Esophagus (tissue), 2 donors: ENCODE results near the gene ATP6V0E1. TPM values are rescaled to one million over a fixed set of nuclear protein-coding genes. Genes with fewer than 3 reads are reported as not detected.

ENCODE experiments used
- H3K27ac ChIP-seq, 2 donors: one replicate each; pipeline ENCODE4 v1.5.1; 2013; ENCODE audit warnings: low read depth in 2 of 2, mild to moderate bottlenecking in 2 of 2, inconsistent platforms in 1 of 2, low read length in 1 of 2, moderate library complexity in 1 of 2
- H3K27me3 ChIP-seq, 2 donors: one replicate each; pipeline ENCODE4 v1.6.1; 2013; ENCODE audit warnings: low read length in 2 of 2, control low read depth in 1 of 2, mild to moderate bottlenecking in 1 of 2; ENCODE audit not compliant: insufficient read depth in 2 of 2, control insufficient read depth in 1 of 2
- H3K36me3 ChIP-seq, 2 donors: one replicate each; pipeline ENCODE4 v1.6.1; 2013; ENCODE audit warnings: low read length in 1 of 2; ENCODE audit not compliant: control insufficient read depth in 2 of 2, insufficient read depth in 2 of 2
- H3K4me1 ChIP-seq, 2 donors: one replicate each; pipeline ENCODE4 v1.6.1; 2013; ENCODE audit warnings: low read length in 1 of 2; ENCODE audit not compliant: control insufficient read depth in 2 of 2, insufficient read depth in 2 of 2
- H3K4me3 ChIP-seq, 2 donors: one replicate each; pipeline ENCODE4 v1.5.1; 2013; ENCODE audit warnings: low read length in 2 of 2, mild to moderate bottlenecking in 2 of 2, low read depth in 1 of 2, moderate library complexity in 1 of 2
- H3K9me3 ChIP-seq, 2 donors: one replicate each; pipeline ENCODE4 v1.6.1; 2013; ENCODE audit warnings: mild to moderate bottlenecking in 2 of 2, low read depth in 1 of 2, low read length in 1 of 2, moderate library complexity in 1 of 2; ENCODE audit not compliant: control insufficient read depth in 2 of 2, insufficient read depth in 1 of 2
- WGBS, 2 donors: extraction: QIAGEN DNeasy Blood & Tissue Kit; methylation state at CpG; one replicate each; pipeline ENCODE4 v1.1.7; 2013; 5-methylcytosine and 5-hydroxymethylcytosine counted together
- polyA plus RNA-seq, 2 donors: library from polyadenylated mRNA; stranded (reverse); fragments of 200-250 nt; gene quantifications; one replicate each; pipeline ENCODE4 v1.2.3, GENCODE V29; 2013
- donor health status: healthy with polysubstance abuse.
- donor health status: Bipolar disorder and iron deficiency.

ATP6V0E1 gene
- polyA plus RNA-seq, 2 donors, result 182 to 192 TPM

DNA sequence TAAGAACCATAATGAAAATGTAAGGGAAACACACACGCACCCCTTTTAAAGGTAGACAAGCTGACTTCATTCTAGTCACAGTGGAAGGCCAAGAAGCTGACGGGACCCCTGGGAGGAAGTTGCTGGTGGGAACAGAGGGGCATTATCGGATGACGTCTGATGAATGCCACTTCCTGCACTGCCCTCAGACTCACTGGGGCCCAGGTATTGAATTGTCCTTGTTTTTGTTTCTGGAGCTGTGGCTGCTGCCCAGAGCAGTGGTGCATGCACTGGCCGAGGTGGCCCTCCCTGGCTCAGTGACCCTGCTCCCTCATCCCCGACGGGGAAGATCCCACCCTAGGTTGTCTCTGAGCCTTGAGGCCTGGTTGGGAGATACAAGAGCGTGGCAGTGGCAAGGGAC is 39.7 kb upstream of the ATP6V0E1 start:
- Histone ChIP-seq H3K4me1 (no peaks in the 10 kb centered on the region), H3K4me3 (no peak overlapping the region), H3K27ac (no peak overlapping the region), H3K27me3 (no peaks in the 10 kb centered on the region), H3K9me3 (no peaks in the 10 kb centered on the region), H3K36me3 (peaks cover 0 to 29% of the 10 kb centered on the region in 2 donors)
- 87 to 95% methylated on average over 8 of the region's 8 CpGs for WGBS, 2 donors

DNA sequence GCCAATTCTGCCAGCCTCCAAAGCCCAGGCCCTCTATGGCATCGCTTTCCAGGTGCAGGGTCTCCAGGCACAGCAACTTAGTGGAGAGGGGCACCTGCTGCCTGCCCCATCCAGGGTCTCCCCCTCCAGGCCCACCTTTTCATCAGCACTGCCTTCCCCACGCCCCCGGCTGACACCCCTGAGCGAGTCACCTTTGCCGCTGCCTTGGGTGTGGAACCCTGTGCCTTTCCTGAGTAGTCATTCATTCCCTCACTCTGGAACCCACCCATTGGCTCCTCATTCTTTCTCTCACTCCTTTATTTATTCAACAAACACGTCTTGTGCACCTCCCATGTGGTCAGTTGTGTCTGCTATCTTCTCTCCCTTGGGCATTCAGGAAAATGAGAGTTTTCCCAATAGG is 38.8 kb upstream of the ATP6V0E1 start:
- Histone ChIP-seq H3K27ac (no peak overlapping the region), H3K4me1 (no peaks in the 10 kb centered on the region), H3K27me3 (no peaks in the 10 kb centered on the region), H3K36me3 (peaks cover 0 to 26% of the 10 kb centered on the region in 2 donors), H3K9me3 (no peaks in the 10 kb centered on the region), H3K4me3 (no peak overlapping the region)
- 73 to 86% methylated on average over 6 of the region's 6 CpGs for WGBS, 2 donors

DNA sequence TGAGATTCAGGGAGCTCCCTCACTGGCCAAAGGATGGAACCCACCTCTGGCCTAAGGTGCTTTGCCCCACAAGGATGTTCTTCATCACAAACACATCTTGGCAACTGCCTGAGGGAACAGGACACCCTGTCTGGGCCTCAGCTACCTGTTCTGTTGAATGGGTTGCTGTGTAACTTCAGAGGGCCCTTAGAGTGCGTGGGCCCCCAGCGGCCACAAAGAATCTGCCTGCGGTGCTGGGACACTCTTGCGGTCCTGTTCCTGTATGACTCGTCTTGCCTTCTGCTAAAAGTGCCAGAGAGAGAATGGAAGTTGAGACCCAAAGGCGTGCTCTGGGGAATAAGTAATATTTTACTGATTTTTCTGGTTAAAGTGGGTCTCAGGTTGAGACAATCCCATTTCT is 38.4 kb upstream of the ATP6V0E1 start:
- peaks cover 0 to 28% of the 10 kb centered on the region in 2 donors for H3K36me3 ChIP-seq
- H3K4me3 ChIP-seq, result no peak overlapping the region
- no peak overlapping the region for H3K27ac ChIP-seq
- H3K4me1 ChIP-seq, result no peaks in the 10 kb centered on the region
- WGBS, 2 donors, result 94 to 95% methylated on average over 6 of the region's 6 CpGs
- H3K9me3 ChIP-seq, result no peaks in the 10 kb centered on the region
- H3K27me3 ChIP-seq, result no peaks in the 10 kb centered on the region

DNA sequence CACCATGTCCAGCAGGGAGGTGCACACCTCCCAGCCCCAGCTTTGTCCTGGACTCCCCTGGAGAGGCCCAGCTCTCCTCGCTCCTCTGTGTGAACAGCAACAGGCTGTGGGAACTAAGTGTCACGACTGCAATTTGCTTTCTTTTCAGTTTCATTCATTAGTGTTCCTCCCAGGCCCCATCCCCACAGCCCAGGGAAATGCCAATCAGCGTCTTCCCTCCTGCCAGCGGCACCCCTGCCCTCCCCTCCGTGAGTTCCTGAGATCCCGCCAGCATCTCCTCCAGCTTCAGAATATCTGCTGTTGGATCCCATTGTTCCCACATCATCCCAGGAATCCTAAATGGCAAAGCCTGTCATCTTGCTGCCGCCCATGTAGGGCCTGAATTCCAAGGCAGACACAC is 37.4 kb upstream of the ATP6V0E1 start:
- Histone ChIP-seq H3K4me3 (no peak overlapping the region), H3K4me1 (no peaks in the 10 kb centered on the region), H3K9me3 (no peaks in the 10 kb centered on the region), H3K27me3 (no peaks in the 10 kb centered on the region), H3K27ac (no peak overlapping the region), H3K36me3 (peaks cover 0 to 30% of the 10 kb centered on the region in 2 donors)
- WGBS, 2 donors, result 90 to 93% methylated on average over 7 of the region's 7 CpGs

DNA sequence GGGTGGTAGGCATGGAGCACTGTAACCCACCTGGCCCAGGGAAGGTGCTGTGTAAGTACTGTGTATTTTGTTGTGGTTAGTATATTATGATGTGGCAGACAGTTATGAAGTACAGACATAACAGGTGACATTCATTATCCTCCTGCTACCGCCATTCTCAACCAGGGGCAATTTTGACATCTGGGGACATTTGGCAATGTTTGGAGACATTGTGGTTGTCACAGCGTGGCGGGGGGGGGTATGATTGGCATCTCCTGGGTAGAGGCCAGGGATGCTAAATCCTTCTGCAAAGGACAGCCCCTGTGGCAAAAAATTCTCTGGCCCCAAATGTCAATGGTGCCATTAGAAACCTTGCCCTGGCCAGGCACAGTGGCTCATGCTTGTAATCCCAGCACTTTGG is 34.1 kb upstream of the ATP6V0E1 start:
- Histone ChIP-seq H3K36me3 (peaks cover 0 to 29% of the 10 kb centered on the region in 2 donors), H3K27me3 (no peaks in the 10 kb centered on the region)
- 85 to 94% methylated on average over 3 of the region's 3 CpGs for WGBS, 2 donors

DNA sequence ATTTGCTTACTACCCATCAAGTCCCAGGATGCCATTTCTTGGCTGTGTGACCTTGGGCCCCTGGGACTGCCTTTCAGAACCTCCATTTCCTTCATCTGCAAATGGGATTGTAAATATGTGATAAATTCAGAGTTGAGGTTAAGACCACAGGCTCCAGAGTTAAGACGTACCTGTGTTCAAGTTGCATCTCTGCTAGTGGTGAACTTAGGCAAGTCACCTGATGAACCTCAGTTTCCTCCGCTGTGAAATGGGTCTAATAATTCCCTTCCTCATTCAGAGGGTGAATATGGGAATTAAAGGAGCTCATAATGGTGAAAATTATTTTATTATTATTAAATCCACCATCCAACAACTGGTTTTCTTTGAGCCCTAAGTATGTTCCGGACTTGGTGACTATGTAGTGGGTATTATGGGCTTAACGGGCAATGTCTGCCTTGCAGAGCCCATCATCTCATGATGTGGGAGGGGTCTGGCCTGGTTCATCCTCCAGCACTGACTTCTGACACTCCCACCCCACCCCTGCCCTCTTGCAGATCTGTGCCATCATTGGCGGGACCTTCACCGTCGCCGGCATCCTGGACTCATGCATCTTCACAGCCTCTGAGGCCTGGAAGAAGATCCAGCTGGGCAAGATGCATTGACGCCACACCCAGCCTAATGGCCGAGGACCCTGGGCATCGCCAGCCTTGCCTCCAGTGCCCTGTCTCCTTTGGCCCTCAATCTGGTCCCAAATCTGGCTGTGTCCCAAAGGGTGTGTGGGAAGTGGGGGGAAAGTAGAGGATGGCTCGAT is 33.2 kb upstream of the ATP6V0E1 start:
- Histone ChIP-seq H3K27ac (no peak overlapping the region), H3K36me3 (peaks cover 0 to 25% of the 10 kb centered on the region in 2 donors), H3K9me3 (no peaks in the 10 kb centered on the region), H3K27me3 (no peaks in the 10 kb centered on the region), H3K4me3 (no peak overlapping the region), H3K4me1 (no peaks in the 10 kb centered on the region)
- WGBS, 2 donors, result 92 to 95% methylated on average over 12 of the region's 12 CpGs

More for the DNA sequence above, 34.1 kb upstream of the ATP6V0E1 start:
- Histone ChIP-seq H3K4me3 (no peak overlapping the region), H3K4me1 (no peaks in the 10 kb centered on the region), H3K27ac (no peak overlapping the region), H3K9me3 (no peaks in the 10 kb centered on the region)

DNA sequence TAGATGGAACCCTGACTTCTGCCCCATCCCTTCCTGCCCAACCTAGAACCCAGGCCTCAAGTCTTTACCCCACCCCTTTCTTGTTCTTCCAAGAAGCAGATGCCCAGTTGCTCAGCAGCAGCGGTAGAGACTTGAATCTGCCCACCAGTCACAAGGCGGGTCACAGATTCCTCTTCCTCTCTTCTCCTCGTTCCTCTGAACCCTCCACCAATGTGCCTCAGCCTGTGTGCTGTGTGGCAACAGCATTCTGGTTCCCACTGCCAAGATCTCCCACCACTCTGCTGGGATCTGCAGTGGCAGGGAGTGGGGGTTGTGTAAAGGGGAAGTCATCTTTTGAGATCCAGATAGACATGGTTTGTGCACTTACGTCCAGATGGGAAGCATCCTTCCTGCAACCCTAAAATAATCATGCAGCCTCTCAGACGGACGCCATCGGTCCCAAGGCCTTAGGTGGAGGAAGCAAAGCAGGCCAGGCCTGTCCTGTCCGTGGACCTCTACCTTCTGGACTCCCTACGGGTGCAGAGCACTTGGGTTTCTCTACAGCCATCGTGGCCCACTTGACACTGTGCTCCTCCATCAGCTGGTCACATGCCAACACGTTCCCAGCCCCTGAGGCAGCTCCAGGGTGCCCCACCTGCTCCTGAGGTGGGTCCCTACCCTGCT is 32.1 kb upstream of the ATP6V0E1 start:
- H3K27ac ChIP-seq, result peak overlapping the region in 1 of 2 donors; percentile 34
- H3K9me3 ChIP-seq, result no peaks in the 10 kb centered on the region
- H3K4me1 ChIP-seq, result no peaks in the 10 kb centered on the region
- H3K27me3 ChIP-seq, result no peaks in the 10 kb centered on the region
- 82 to 90% methylated on average over 11 of the region's 11 CpGs for WGBS, 2 donors
- H3K36me3 ChIP-seq, result peaks cover 0 to 17% of the 10 kb centered on the region in 2 donors
- H3K4me3 ChIP-seq, result no peak overlapping the region

DNA sequence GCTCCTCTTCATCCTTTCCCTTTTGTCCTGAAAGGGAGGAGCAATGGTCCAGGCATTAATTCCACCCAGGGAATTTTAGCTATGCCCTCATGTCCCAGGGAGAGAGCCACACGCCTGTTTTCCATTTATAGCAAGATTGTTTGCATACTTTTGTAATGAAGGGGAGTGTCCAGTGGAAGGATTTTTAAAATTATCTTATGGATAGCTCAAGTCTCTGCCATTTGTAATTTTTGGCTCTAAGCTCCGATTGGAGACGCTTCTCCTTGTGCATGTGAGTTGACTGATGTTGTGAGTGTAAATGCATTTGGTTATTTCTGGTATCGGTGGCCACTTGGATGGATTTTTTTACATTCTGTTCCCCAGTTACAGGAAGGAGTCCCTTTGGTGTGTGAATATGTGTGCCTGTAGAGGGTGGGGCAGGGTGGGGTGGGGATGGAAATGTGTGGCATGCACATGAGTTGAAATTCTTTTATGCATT is 31.5 kb upstream of the ATP6V0E1 start:
- Histone ChIP-seq H3K27me3 (no peaks in the 10 kb centered on the region), H3K4me1 (no peaks in the 10 kb centered on the region), H3K9me3 (no peaks in the 10 kb centered on the region), H3K36me3 (peaks cover 0 to 15% of the 10 kb centered on the region in 2 donors), H3K27ac (no peak overlapping the region), H3K4me3 (no peak overlapping the region)
- WGBS, 2 donors, result 77 to 78% methylated on average over 4 of the region's 4 CpGs

DNA sequence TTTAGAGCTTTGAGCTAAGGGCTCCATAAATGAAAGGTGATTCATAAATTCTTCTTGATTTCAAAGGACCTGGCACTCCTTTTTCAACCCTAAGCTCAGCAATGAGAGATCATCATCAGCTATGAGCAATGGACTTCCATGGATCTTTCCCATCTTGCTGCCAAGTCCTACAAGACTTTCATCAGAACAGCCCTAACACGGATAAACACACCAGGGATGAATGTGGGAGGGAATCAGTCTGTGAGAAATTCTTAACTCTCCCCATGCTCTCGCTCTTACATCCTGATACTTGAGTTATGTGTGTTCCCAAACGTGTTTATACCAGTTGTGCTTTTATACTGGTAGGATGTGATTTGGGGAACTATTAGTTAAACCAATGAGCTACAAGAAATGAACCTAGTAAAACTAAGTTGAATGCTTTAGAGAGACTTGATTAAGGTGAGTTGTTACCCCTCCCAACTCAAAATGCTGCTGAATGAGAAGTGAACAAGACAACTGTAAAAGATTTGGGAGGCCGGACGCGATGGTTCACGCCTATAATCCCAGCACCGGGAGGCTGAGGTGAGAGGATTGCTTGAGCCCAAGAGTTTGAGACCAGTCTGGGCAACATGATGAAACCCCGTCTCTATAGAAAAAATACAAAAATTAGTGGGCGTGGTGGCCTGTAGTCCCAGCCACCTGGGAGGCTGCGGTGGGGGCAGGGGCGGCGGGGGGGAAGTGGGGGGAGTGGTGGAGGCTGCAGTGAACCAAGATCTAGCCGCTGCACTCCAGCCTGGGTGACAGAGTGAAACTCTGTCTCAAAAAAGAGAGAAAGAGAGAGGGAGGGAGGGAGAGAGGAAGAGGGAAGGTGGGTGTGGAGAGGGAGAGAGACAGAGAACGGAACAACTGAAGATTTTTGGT is 29.5 kb upstream of the ATP6V0E1 start:
- peaks cover 0 to 15% of the 10 kb centered on the region in 2 donors for H3K36me3 ChIP-seq
- H3K4me3 ChIP-seq, result no peak overlapping the region
- 64 to 67% methylated on average over 15 of the region's 15 CpGs for WGBS, 2 donors
- H3K9me3 ChIP-seq, result no peaks in the 10 kb centered on the region
- no peaks in the 10 kb centered on the region for H3K27me3 ChIP-seq
- no peak overlapping the region for H3K27ac ChIP-seq
- no peaks in the 10 kb centered on the region for H3K4me1 ChIP-seq
